NCI-H1436 (cell line): ENCODE results near the gene ARHGAP26.

ENCODE experiments used
- DNase-seq: peaks from one replicate; lab custom pipeline; 2025; lab: John Stamatoyannopoulos, UW

Gene ARHGAP26

DNA sequence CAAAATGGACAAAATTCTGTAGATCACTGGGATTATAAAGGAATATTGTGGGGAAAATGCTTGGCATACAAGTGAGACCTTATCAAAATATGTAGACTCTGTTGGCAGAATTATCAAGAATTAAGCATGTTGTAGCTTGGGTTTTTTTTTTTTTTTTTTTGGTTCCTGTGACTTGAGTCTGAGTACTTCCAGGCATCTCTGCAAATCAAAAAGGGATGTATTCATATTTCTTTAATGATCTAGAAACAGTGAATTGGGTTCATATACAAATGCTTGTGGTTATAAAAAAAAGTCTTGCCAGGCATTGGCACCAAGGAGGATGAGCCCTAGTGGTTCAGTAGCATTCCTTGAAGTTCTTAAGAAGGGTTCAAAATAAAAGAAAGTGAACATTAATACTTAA is 292.2 kb downstream of the ARHGAP26 start:
- no peak for DNase-seq

DNA sequence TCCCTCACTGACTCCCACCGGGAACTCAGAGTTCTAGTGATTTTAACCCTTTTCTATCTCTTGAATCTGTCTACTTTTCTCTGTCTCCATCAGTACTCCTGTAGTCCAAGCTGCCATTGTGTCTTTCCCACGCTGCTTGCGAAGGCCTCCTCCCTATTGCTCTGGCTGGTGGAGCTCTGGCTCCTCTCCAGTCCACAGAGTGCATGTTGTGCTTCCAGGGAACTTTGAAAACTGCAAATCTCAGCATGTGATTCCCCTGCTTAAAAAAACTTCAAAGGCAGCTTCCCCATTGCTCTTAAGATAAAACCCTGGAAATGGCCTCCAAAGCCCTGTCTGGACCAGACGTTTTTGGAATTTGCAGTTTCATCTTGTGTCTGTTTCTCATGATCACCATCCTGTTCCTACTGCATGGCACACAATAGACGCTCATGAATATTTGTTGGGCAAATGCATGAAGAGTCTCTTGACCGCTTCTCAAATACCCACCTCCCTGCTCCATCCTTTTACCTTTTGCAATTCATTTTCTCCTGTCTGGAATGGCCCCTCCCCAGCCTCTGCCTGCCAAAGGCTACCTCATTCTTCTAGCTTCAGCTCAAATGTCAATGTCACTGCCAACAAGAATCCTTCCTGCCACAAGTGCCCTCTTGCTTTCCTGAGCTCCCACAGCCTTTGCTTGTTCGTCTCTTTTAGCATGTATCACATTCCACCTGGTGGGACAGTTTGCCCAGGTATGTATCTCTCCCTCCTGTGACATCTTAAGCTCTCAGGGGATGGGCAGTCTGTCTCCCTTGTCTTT is 293.2 kb downstream of the ARHGAP26 start:
- no peak for DNase-seq

DNA sequence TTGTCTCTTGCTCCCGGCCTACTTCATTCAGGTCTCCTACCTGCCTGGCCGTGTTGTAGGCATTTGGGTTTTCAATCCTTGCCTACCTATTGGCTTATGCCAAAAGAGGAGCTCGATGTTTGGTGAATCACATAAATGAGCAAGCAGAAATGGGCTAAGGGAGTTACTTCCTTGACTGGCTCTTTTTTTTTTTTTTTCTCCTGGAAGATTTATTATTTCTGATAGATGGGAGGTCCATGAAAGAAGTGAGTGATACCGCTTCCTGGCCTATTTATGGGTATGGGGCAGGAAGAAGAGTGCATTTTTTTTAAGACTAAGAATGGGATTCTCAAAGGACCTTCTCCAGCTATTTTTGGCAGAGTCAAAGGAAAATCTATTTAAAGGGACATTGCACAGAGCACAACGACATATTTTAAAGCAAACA is 294.1 kb downstream of the ARHGAP26 start:
- DNase-seq, result no peak

DNA sequence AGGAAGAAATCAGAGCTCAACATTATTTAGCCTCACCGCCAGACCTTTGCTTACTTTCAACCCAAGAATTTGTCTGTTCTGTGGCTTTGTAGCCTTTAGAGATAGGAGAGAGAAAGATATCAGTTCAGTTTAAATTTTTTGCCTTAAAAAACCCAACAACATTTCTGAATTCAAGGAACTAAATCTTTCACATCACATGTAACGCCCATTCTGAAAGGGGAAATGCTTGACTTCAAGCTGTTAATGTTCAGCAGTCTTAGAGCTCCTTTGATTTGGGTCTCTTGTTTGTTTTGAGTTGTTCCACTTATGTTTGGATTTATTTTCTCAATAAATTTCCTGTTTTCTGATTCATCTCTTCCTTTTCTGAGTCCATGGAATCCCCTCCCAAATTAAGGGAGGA is 294.5 kb downstream of the ARHGAP26 start:
- no peak for DNase-seq

DNA sequence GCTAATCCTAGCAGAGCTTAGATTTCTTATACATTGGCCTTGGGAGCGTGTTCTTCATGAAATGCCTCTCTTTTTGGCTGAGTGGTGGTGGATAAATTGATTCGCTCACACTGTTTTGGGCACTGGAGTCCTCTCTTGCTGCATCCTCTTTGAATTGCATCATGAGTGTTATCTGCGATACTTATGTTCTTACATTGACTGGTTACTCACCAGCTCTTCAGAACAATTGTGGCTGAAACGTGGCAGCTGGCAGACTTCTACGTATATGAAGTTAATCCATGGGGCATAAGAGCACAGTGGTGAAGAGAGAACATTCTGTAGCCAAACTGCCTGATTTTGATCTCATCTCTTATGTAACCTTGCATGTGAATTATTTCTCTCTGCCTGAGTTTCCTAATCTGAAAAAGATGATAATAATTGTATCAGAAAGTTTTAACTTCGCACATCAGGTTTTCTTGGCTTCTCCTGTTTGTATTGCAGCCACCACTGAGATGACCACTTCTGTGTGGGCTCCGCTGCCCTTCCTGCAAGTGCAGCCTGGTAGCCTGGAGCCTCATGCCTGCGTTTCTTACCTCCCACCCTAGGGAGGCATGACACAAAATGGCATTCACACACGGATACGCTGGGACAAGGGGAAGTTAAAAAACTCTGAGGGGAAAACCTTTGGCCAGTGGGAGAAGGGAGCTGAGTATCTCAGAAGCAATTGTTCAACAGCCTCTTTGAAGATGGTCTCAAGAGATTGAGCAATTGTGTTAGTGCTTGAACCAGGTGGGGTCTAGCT is 295.2 kb downstream of the ARHGAP26 start:
- no peak for DNase-seq

DNA sequence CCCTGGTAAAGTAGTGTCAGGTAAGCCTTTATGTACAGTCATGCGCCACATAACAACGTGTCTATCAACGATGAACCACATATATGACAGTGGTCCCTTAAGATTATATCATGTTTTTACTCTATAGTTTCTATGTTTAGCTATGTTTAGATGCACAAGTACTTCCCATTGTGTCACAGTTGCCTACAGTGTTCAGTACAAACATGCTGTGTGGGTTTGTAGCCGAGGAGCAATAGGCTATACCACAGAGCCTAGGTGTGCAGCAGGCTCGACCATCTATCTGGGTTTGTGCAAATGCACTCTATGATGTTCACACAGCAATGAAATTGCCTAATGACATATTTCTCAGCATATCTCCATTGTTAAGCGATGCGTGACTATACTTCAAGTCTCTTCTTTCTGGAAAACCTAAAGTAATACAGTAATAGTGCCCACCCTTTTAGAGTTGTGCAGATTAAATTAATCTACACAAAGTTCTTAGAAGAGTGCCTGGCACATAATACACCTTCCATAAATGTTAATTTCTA is 295.9 kb downstream of the ARHGAP26 start:
- no peak for DNase-seq

DNA sequence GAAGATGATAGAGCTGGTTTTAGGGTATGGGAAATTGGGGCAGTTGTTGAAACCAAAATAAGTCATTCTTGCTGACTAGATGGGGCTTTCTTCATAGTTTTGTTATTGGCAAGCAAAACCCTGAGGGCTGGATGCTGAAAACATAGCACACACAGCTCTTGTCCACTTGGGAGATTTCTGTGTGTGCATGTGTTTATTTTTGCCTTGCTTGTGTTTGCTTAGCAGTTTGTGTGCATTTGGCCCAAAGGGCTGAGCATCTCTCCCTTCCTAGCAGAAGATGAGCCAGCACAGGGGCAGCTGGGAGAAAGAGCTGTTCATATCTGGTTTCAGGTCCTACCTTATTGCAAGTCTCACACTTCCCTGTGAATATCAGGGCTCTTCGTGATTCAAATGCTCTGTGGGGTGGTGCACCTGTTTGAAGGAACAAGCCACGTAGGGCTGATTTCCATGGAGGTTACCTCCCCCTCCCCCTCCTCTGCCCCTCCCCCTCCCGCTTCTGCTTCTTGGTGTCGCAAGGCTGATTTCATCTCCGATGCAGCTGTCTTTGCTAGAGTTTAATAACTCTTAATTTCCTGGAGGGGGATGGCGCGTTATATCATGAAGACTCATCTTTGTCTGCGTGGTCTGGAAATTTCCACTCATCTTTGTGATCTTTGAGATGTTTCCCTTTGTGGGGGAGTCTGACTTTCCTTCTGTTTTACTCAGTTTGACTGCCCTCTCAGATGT is 296.5 kb downstream of the ARHGAP26 start:
- no peak for DNase-seq

DNA sequence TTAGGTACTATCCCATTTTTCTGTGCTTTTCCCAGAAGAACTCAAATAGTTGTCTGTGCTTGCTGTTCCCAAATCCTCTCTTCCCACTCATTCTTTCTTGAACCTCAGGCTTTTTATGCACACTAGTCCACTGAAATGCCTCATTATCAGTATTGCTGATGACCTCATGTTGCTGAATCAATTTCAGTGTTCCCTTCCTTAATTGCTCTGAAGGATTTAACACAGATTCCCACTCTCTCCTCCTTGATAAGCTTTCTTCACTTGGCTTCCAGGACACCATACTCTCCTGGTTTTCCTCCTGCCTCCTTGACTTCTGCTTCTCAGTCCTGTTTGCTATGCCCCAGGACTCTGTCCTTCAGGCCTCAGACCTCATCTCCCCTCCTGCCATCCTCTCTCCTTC is 298.5 kb downstream of the ARHGAP26 start:
- no peak for DNase-seq

DNA sequence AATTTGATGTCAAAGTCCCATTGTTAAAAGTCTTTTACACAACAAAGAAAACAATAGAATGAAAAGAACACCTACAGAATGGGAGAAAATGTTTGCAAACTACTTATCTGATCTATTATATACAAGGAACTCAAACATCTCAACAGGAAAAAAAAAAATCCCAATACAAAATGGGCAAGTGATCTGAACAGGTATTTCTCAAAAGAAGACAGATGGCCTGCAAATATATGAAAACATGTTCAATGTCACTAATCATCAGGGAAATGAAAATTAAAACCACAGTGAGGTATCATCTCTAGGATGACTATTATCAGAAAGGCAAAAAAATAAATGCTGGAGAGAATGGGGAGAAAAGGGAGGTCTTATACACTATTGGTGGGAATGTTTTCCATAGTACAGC is 301.8 kb downstream of the ARHGAP26 start:
- DNase-seq, result no peak

DNA sequence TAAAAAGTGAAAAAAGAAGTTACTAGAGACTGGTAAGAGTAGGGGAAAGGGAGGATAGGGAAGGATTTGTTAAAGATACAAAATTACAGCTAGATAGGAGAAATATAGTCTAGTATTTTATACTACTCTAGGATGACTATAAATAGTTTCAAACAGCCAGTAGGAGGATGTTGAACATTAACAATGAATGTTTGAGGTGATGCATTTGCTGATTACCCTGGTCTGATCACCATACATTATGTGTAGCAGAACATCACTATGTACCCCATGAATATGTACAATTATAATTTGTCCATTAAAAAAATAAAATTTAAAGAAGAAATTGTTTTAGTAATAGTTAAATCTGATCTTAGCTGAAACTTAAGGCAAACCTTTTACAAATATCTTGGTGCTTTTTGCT is 302.6 kb downstream of the ARHGAP26 start:
- DNase-seq, result no peak

DNA sequence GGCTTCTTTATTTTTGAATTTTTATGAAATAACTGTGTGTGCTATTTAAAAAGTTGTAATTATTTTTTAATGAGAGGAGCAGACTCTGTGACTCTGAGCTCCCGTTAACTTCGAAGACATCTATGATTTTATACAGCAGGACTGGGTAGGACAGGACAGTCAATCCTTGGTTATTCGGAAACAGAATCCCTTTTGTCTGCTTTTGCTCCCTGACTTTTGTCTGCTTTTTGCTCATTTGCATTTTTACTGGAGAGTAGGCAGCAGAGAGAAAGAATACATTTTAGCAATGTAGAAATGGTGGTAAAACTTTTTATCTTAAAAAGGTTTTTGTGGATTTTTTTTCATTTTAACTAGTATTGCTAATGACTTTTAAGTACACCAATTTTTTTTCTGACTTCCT is 303.6 kb downstream of the ARHGAP26 start:
- DNase-seq, result no peak

DNA sequence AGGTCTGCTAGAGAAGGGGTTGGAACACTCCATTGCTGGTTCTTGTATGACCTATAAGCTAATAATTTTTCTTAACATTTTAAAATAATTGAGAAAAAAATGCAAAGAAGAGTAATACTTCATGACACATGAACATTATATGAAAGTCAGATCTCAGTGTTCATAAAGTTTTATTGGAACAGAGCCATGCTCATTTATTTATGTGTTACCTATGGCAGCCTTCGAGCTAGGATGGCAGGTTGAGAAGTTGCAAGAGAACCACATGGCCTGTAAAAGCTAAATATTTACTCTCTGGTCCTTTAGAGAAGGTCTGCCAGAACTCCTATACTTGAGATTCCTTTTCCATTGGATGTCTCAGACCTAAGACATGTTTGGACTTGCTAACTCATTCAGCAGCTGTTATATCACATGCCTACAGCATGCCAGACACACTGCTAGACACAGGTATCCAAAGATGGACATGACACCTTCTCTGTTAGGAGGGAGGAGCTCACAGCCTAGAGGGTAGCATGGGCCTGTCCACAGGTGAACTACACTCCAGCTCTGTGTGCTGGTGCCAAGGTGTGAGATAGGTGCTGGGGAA is 304.3 kb downstream of the ARHGAP26 start:
- no peak for DNase-seq

DNA sequence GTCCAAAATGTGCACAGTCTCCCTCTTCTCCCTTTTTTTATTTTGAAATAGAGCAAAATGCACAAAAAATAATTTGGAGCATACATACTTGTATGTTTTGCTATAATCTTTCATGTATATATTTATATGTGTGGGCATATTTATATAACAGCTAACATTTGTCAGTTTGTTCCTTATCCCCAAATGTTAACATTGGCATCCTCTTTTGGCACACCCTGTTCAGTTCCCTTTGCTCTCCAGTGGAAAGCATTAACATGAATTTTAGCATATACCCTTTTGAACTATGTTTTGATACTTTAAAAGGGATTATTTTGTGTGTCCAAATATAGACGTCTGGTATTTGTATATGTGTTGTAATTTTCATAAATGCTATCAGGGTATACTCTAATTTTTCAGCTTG is 306.2 kb downstream of the ARHGAP26 start:
- DNase-seq, result no peak

DNA sequence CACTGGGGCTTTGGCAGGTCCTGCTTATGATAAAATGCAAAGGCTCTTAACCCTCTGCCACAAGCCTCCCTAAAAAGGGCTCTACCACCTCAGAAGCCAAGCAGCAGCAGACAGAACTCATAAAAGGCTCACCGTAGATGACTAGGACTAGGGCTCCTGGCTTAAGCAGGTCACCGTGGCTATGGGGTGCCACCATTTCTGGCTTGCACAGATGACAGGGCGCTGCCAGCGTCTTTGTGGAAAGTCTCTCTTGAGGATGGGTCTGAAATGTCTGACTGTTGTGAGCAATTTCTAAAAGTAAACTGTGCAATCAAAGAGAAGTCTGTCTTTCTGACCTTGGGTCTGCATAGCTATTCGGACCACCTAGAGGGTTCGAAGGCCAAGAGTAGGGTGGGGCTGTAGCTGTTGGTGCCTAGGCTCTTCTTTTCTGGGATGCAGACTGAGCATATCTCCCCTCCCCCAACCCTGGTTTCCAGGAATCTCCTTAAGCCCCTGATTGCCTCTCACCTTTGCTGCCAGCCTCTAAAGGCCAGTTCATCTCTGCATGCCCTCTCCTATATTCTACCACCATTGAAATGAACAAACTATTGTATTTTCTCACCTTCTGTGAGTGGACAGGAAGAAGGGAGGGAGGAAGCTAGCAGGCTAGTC is 307.4 kb downstream of the ARHGAP26 start:
- DNase-seq, result no peak

DNA sequence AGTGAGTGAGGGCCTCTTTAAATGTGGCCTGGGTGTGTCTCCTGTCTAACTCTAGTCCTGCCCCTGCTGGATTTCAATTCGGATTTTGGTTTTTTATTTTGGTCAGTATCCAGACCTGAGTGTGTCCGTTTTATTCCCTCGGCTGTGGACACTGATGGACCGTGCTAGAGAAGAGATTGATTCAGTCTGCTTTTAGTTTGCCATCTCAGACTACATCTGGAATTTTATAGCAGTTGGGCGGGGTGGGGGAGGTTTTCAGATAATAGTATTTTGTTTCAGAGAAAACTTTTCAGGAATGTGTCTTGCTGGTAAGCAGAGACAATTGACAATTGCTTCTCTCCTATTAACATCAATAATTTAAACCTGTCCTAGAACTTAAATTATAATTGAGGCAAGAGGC is 308.1 kb downstream of the ARHGAP26 start:
- no peak for DNase-seq

DNA sequence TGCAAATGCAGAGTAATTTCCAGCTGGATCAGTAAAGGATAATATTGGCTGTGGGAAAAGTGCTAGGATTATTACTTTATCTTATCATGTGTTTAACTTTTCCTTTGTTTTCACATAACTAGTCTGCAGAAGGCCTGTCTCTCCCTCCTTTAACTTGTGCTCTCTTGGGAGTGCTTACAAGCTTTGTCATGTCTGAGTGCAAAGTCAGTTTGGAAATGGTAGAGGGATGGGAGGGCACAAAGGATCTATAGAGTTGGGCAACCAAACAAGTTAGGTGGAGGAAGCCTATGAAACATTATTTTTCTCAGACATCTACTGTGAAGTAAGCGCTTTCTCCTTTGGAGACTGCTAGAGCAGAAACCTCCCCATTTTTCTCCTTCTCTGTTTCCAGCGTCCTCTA is 308.8 kb downstream of the ARHGAP26 start:
- no peak for DNase-seq

DNA sequence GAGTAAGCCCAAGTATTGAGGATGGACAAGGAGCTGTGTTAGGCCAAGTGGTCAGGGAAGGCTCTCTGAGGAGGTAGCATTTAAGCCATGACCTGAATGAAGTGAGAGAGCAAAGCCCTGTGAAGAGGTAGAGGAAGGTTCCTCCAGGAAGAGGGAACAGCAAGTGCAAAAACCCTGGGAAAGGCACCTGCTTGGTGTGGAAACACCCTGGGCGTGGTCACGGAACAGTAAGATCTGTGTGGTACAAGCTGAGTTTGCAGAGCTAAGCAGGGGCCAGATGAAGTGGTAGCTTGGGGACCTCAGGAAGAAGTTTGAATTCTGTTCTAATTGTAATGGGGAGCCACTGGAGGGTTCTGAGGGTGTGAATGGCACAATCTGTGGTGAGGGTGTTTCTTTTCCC is 310.2 kb downstream of the ARHGAP26 start:
- no peak for DNase-seq

DNA sequence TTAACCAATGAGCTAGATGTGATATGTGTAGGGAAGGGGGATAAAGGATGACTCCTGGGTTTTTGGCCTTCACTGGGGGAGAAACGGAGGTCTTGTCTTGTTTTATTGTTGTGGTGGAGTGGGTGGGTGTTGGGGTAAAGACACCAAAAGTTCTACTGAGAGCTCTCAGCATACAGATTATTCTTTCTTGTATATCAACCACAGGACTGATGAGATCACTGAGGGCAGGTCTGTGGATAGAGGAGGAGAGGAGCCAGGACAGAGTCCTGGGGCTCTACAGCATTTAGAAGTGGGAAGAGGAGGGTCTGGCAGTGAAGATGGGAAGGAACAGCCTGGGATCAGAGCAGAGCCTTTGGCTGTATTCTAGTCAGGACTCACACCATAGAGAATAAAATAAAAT is 310.8 kb downstream of the ARHGAP26 start:
- no peak for DNase-seq

DNA sequence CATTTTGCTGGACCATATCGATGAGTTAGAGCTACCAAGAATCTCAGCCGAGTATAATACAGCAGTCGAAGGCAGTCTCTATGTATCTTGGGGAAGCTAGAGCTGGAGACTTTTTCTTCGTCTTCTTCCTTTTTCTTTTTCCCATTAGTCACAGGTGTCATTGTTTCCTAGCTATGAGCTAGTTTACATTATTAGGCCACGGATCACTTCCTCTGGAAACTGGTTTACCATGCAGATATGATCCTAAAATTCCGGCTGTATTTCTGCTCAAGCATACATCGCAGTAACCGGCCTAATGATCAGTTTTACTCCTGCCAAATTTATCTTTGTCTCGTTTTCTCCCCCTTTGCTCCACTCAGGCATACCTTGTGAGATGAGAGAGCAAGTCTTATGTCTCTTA is 312.8 kb downstream of the ARHGAP26 start:
- no peak for DNase-seq

DNA sequence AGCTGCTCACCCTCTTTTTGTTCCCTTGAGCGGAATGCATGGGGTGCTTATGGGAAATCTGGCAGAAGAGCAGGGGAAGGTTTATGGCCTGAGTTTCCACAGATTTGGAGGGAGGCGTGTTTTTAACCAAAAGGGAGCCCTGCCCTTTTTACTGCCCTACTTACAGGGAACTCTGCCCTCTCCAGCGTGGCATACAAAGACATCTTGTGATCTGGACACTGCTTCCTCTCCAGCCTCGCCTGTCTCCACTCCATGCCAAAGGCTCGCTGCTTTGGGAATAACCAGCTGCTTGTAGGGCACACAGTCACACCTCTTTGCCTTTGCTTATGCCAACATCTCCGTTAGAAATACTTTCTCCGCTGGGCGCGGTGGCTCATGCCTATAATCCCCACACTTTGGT is 314.2 kb downstream of the ARHGAP26 start:
- no peak for DNase-seq

DNA sequence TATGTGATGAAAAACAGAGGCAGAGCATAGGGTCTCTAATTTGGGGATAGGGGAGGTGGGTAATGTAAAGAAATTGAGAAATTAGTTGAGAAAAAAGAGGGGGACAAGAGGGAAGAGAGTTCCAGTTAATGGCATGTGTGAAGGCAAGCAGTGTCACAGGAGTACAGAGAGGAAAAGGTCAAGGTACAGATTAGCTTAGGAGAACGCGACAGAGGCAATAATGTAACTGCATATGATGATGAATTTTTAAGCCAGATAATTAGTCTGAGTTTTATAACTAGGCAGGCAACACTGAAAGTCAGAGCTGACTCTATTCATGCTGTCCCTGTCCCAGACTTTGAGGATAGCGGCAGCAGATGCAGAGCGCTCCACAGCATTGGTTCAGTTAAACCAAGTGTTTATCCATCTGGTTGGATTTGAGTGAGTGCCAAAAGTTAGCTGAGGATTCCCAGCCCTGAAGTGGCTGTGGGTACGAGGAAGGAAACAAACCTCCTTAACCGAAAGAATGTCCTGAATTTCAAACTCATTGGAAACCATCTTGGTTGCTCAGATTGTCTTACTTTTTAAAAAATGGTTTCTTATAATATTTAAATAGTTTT is 315.2 kb downstream of the ARHGAP26 start:
- DNase-seq, result no peak
